H1 (cell line): ENCODE data around the gene PSD2. TPM values are rescaled to one million over a fixed set of nuclear protein-coding genes. Genes with fewer than 3 reads are reported as not detected.

ENCODE experiments used
- CTCF ChIA-PET: fragments of 300-600 bp; sonication (Branson Sonifier 250); formaldehyde crosslinking; loops from one replicate; lab custom pipeline; 2021; ENCODE audit not compliant: partially characterized antibody; lab: Charles Lee
- POLR2A ChIA-PET: fragments of 300-600 bp; sonication (Branson Sonifier 250); formaldehyde crosslinking; loops from one replicate; lab custom pipeline; 2021; ENCODE audit warnings: inconsistent platforms; ENCODE audit not compliant: partially characterized antibody; lab: Charles Lee
- DNase-seq, 2 experiments: peaks; one replicate each; pipeline versions ENCODE4 v3.0.0 to v3.0.0-alpha.2; 2010 to 2022; ENCODE audit warnings: low spot score in 2 of 2, low read depth in 1 of 2, mixed read lengths in 1 of 2
- FAIRE-seq: peaks from 2 replicates; lab custom pipeline; 2011; peaks lifted over from hg19 to GRCh38; lab: Jason Lieb, UNC
- H2AFZ ChIP-seq: 2 replicates; pipeline ENCODE4 v1.8.1; 2012; ENCODE audit warnings: low read length, inconsistent platforms
- H2AK5ac ChIP-seq: 2 replicates; pipeline ENCODE4 v1.6.1; 2013; ENCODE audit warnings: low read depth, low read length
- H2BK120ac ChIP-seq: replicated peaks from 2 replicates; pipeline ENCODE3; 2013; ENCODE audit warnings: low read depth, low read length, inconsistent platforms
- H2BK12ac ChIP-seq: 2 replicates; pipeline ENCODE4 v1.6.1; 2013; ENCODE audit warnings: low read depth, low read length
- H2BK15ac ChIP-seq: 2 replicates; pipeline ENCODE4 v1.6.1; 2013; ENCODE audit warnings: low read length
- H2BK20ac ChIP-seq: 2 replicates; pipeline ENCODE4 v1.6.1; 2013; ENCODE audit warnings: low read length
- H2BK5ac ChIP-seq: 2 replicates; pipeline ENCODE4 v1.6.1; 2013; ENCODE audit warnings: low read depth, low read length
- H3K14ac ChIP-seq: 2 replicates; pipeline ENCODE4 v1.6.1; 2013; ENCODE audit warnings: inconsistent platforms; ENCODE audit not compliant: insufficient read length
- H3K18ac ChIP-seq: 2 replicates; pipeline ENCODE4 v1.6.1; 2013; ENCODE audit warnings: low read length; ENCODE audit errors: extremely low read depth
- H3K23ac ChIP-seq: 2 replicates; pipeline ENCODE4 v1.6.1; 2013; ENCODE audit warnings: inconsistent platforms; ENCODE audit not compliant: insufficient read length
- H3K23me2 ChIP-seq: 2 replicates; pipeline ENCODE4 v1.6.1; 2013; ENCODE audit warnings: low read depth, low read length
- H3K27ac ChIP-seq: 2 replicates; pipeline ENCODE4 v1.6.1; 2011; ENCODE audit warnings: low read depth, low read length, inconsistent platforms
- H3K27me3 ChIP-seq, 4 experiments: replicated peaks in 1 of 4; 1 replicate in 1 of 4; 2 replicates in 3 of 4; pipeline versions ENCODE4 v1.6.1 to v1.8.1; 2011 to 2013; ENCODE audit warnings: low read length in 3 of 4, mild to moderate bottlenecking in 3 of 4, inconsistent platforms in 2 of 4, mixed read lengths in 2 of 4, moderate library complexity in 1 of 4; ENCODE audit not compliant: control insufficient read depth in 3 of 4, insufficient read depth in 3 of 4; ENCODE audit errors: extremely low read depth in 1 of 4
- H3K36me3 ChIP-seq, 4 experiments: 2 replicates each; pipeline versions ENCODE4 v1.6.1 to v1.8.1; 2011 to 2013; ENCODE audit warnings: mild to moderate bottlenecking in 4 of 4, low read length in 3 of 4, moderate library complexity in 2 of 4, control low read depth in 1 of 4, inconsistent platforms in 1 of 4; ENCODE audit not compliant: insufficient read depth in 4 of 4, control insufficient read depth in 2 of 4
- H3K4ac ChIP-seq: replicated peaks from 2 replicates; pipeline ENCODE3; 2013; ENCODE audit warnings: low read length, low read depth, mixed read lengths, inconsistent platforms; ENCODE audit not compliant: insufficient read length
- H3K4me1 ChIP-seq, 4 experiments: replicated peaks in 1 of 4; 1 replicate in 1 of 4; 2 replicates in 3 of 4; pipeline versions ENCODE4 v1.6.1 to v1.8.1; 2011 to 2013; ENCODE audit warnings: low read length in 3 of 4, inconsistent platforms in 2 of 4, mixed read lengths in 1 of 4; ENCODE audit not compliant: insufficient read depth in 4 of 4, control insufficient read depth in 3 of 4
- H3K4me2 ChIP-seq, 2 experiments: 2 replicates each; pipeline versions ENCODE4 v1.6.1 to v1.8.1; 2011 to 2013; ENCODE audit warnings: low read depth in 2 of 2, low read length in 2 of 2, control low read depth in 1 of 2, inconsistent platforms in 1 of 2, mild to moderate bottlenecking in 1 of 2; ENCODE audit not compliant: insufficient read depth in 1 of 2
- H3K4me3 ChIP-seq, 4 experiments: fragments of 200-600, 300-600 bp in 1 of 4; sonication (generic), shearing (Covaris generic), sonication (Bioruptor Twin) in 1 of 4; 2 replicates each; pipeline versions ENCODE4 v1.5.1 to v1.8.1; 2011 to 2016; ENCODE audit warnings: low read length in 4 of 4, low read depth in 3 of 4, control low read depth in 2 of 4, inconsistent platforms in 2 of 4, mild to moderate bottlenecking in 2 of 4, mixed read lengths in 1 of 4, moderate library complexity in 1 of 4; ENCODE audit not compliant: insufficient read depth in 2 of 4; ENCODE audit errors: extremely low read depth in 1 of 4
- H3K56ac ChIP-seq: replicated peaks from 2 replicates; pipeline ENCODE3; 2013; ENCODE audit warnings: low read depth, mild to moderate bottlenecking, mixed read lengths, low read length, inconsistent platforms; ENCODE audit not compliant: insufficient read length
- H3K79me1 ChIP-seq: 2 replicates; pipeline ENCODE4 v1.6.1; 2013; ENCODE audit warnings: low read depth, low read length, control low read depth
- H3K79me2 ChIP-seq, 2 experiments: 2 replicates each; pipeline versions ENCODE4 v1.6.1 to v1.8.1; 2012 to 2013; ENCODE audit warnings: low read length in 2 of 2, mild to moderate bottlenecking in 2 of 2, inconsistent platforms in 1 of 2; ENCODE audit not compliant: insufficient read depth in 2 of 2, control insufficient read depth in 1 of 2
- H3K9ac ChIP-seq, 4 experiments: replicated peaks in 1 of 4; 1 replicate in 1 of 4; 2 replicates in 3 of 4; pipeline versions ENCODE4 v1.6.1 to v1.8.1; 2011 to 2013; ENCODE audit warnings: low read depth in 3 of 4, low read length in 3 of 4, control low read depth in 2 of 4, mild to moderate bottlenecking in 2 of 4, moderate library complexity in 2 of 4, inconsistent platforms in 1 of 4; ENCODE audit errors: extremely low read depth in 1 of 4
- H3K9me3 ChIP-seq, 2 experiments: 2 replicates each; pipeline versions ENCODE4 v1.6.1 to v1.8.1; 2012 to 2013; ENCODE audit warnings: mild to moderate bottlenecking in 2 of 2, moderate library complexity in 2 of 2, control low read depth in 1 of 2, inconsistent platforms in 1 of 2, low read depth in 1 of 2, low read length in 1 of 2, mixed read lengths in 1 of 2; ENCODE audit not compliant: insufficient read depth in 2 of 2
- H4K20me1 ChIP-seq, 2 experiments: replicated peaks in 1 of 2; 2 replicates each; pipeline versions ENCODE3 to v1.8.1; 2011 to 2013; ENCODE audit warnings: inconsistent platforms in 2 of 2, low read length in 2 of 2, mild to moderate bottlenecking in 1 of 2; ENCODE audit not compliant: insufficient read depth in 2 of 2, control insufficient read depth in 1 of 2
- H4K5ac ChIP-seq: 2 replicates; pipeline ENCODE4 v1.6.1; 2013; ENCODE audit warnings: low read length, low read depth, mixed read lengths, inconsistent platforms; ENCODE audit not compliant: insufficient read length
- H4K8ac ChIP-seq: 2 replicates; pipeline ENCODE4 v1.8.0; 2013; ENCODE audit warnings: mild to moderate bottlenecking, moderate library complexity, low read length, inconsistent platforms; ENCODE audit not compliant: insufficient read depth; ENCODE audit errors: extremely low read depth
- H4K91ac ChIP-seq: replicated peaks from 2 replicates; pipeline ENCODE3; 2013; ENCODE audit warnings: low read length, mixed read lengths, inconsistent platforms; ENCODE audit not compliant: insufficient read length
- SIN3A ChIP-seq, 2 experiments: IDR thresholded peaks in 1 of 2; conservative IDR thresholded peaks in 1 of 2; 2 replicates each; pipeline ENCODE4 v1.6.1; 2011 to 2012; ENCODE audit warnings: low read length in 2 of 2, improper control_type of control experiment in 1 of 2, low read depth in 1 of 2, mild to moderate bottlenecking in 1 of 2
- WGBS, 2 experiments: shearing (Covaris generic) in 1 of 2; methylation state at CpG; one replicate each; pipeline versions ENCODE4 v1.1.6 to v1.1.7; 2013 to 2015; ENCODE audit warnings: low lambda C conversion rate in 2 of 2, mixed read lengths in 2 of 2, inconsistent platforms in 1 of 2, low coverage in 1 of 2, missing lambda C conversion rate in 1 of 2; ENCODE audit not compliant: insufficient replicate concordance in 2 of 2, insufficient coverage in 1 of 2, insufficient read length in 1 of 2; ENCODE audit errors: extremely low coverage in 1 of 2, missing lambda C conversion rate in 1 of 2; 5-methylcytosine and 5-hydroxymethylcytosine counted together
- polyA plus RNA-seq, 7 experiments: library from polyadenylated mRNA; depleted of rRNA in 3 of 7; stranded (reverse) in 5 of 7; unstranded in 2 of 7; fragments of >200 nt in 5 of 7; fragments of 200-250 nt in 2 of 7; gene quantifications; 1 replicate in 5 of 7; 2 replicates in 1 of 7; 4 replicates in 1 of 7; pipeline versions ENCODE4 v1.2.1 to v1.2.3, GENCODE V29; 2011 to 2013; ENCODE audit warnings: missing spikeins in 2 of 7, mixed read lengths in 2 of 7
- total RNA-seq: library from RNA; stranded (reverse); fragmentation: NEBNext Ultra II Directional; extraction: Animal tissue kit (Norgen Biotek cat#: 25700); gene quantifications from 2 replicates; pipeline ENCODE4 v1.2.1, GENCODE V29; 2021
- TF ChIP-seq, protein P1 (sequence below): IDR thresholded peaks from 2 replicates; pipeline ENCODE4 v1.6.1; 2012; ENCODE audit warnings: inconsistent platforms

PSD2 gene
- total and polyA plus RNA-seq, 2 of the 8 experiments (the other 6 are each of a cell fraction or from before 2014, with no cell fraction given) = 0.06 to 0.14 TPM

GRCh38 chr5:139808481-139809330 lies 13.1 kb downstream of the PSD2 start:
- H2BK5ac ChIP-seq = no peak overlapping the region
- no peak overlapping the region for H3K18ac ChIP-seq
- no peak overlapping the region for H2BK120ac ChIP-seq
- H3K9me3 ChIP-seq = no peaks in the 10 kb centered on the region
- no peak overlapping the region for H3K4ac ChIP-seq
- no peaks in the 10 kb centered on the region for H3K4me1 ChIP-seq
- H3K36me3 ChIP-seq = no peaks in the 10 kb centered on the region
- no peak overlapping the region for H2AFZ ChIP-seq
- 66% methylated on average over 17 of the region's 19 CpGs; no CpG with 5 or more reads in 1 of the 2 experiments for WGBS, 2 experiments
- H4K5ac ChIP-seq = no peak overlapping the region
- no peaks in the 10 kb centered on the region for H3K23me2 ChIP-seq
- H3K23ac ChIP-seq = no peak overlapping the region
- H2BK12ac ChIP-seq = no peak overlapping the region
- H3K27me3 ChIP-seq = peaks cover 0 to 3% (median 1%) of the 10 kb centered on the region in 4 experiments; a peak in 1 of 7 replicates
- no peak overlapping the region for H2BK15ac ChIP-seq
- CTCF ChIA-PET = interaction anchor here (1.4 to 9.2 kb wide), 7 partner anchors 11 to 52 kb away, joined by 5 to 68 read pairs (median 16); partner anchors contain the start of gene PSD2
- POLR2A ChIA-PET = interaction anchor here (1.0 kb wide), 1 partner anchor 15 kb away, joined by 3 read pairs; no protein-coding TSS in a partner anchor
- no peak overlapping the region for H3K27ac ChIP-seq
- no peaks in the 10 kb centered on the region for H3K79me1 ChIP-seq
- no peak overlapping the region for H3K14ac ChIP-seq
- no peaks in the 10 kb centered on the region for H3K79me2 ChIP-seq
- no peak overlapping the region for H4K91ac ChIP-seq
- no peak overlapping the region for H2AK5ac ChIP-seq
- no peak overlapping the region for H4K8ac ChIP-seq
- DNase-seq (peak in 1 of 2 experiments; percentile 88), FAIRE-seq (no peak)
- no peak overlapping the region for H2BK20ac ChIP-seq
- no peak overlapping the region for H3K56ac ChIP-seq
- peaks cover 0 to 4% of the 10 kb centered on the region in 2 experiments for H4K20me1 ChIP-seq
- no peak overlapping the region for H3K4me2 ChIP-seq
- no peak overlapping the region for H3K9ac ChIP-seq
- H3K4me3 ChIP-seq = no peak overlapping the region
- 0 out of 4 replicates have a peak, but pooled peaks of 1 of the 2 experiments have one; percentile 71 for TF ChIP-seq SIN3A (conservative IDR thresholded peaks at IDR 0.05 in 1 of 2, IDR thresholded peaks at IDR 0.05 in 1 of 2; ENCODE audit: low read depth in 1 of 2, low read length in 2 of 2)
- TF ChIP-seq, protein P1, sequence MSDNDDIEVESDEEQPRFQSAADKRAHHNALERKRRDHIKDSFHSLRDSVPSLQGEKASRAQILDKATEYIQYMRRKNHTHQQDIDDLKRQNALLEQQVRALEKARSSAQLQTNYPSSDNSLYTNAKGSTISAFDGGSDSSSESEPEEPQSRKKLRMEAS = 0 out of 2 replicates have a peak, but pooled peaks have one; percentile 13
